Common myeloid progenitor, CD34-positive (primary cell): Measurements from ENCODE around the gene CYTH1.

Experiments
- CTCF ChIA-PET: fragments of 350-600 bp; sonication (Branson Sonifier 250); formaldehyde crosslinking; loops from one replicate; lab custom pipeline; 2021; ENCODE audit warnings: antibody characterized with exemption; lab: Charles Lee
- POLR2A ChIA-PET: fragments of 350-600 bp; sonication (Branson Sonifier 250); formaldehyde crosslinking; loops from one replicate; lab custom pipeline; 2021; ENCODE audit warnings: antibody characterized with exemption; lab: Charles Lee
- DNase-seq, 3 donors: peaks; one replicate each; pipeline versions ENCODE4 v3.0.0 to v3.0.0-alpha.2; 2013
- H3K27ac ChIP-seq, 2 experiments: 1 replicate in 1 of 2; 2 replicates in 1 of 2; pipeline ENCODE4 v1.7.0; 2013; ENCODE audit warnings: inconsistent platforms in 2 of 2, low read length in 2 of 2, mild to moderate bottlenecking in 2 of 2, low read depth in 1 of 2, moderate library complexity in 1 of 2; ENCODE audit not compliant: severe bottlenecking in 2 of 2, insufficient read depth in 1 of 2, poor library complexity in 1 of 2
- H3K27me3 ChIP-seq, 5 experiments: replicated peaks in 2 of 5; 1 replicate in 3 of 5; 2 replicates in 2 of 5; pipeline versions ENCODE4 v1.6.1 to v1.7.0; 2013; ENCODE audit warnings: low read length in 4 of 5, mild to moderate bottlenecking in 2 of 5, moderate library complexity in 2 of 5, inconsistent platforms in 1 of 5; ENCODE audit not compliant: insufficient read depth in 5 of 5, control insufficient read depth in 4 of 5
- H3K36me3 ChIP-seq, 4 experiments: 1 replicate in 2 of 4; 2 replicates in 2 of 4; pipeline versions ENCODE4 v1.6.1 to v1.7.0; 2013; ENCODE audit warnings: low read length in 3 of 4, control low read depth in 1 of 4, mild to moderate bottlenecking in 1 of 4; ENCODE audit not compliant: control insufficient read depth in 4 of 4, insufficient read depth in 4 of 4
- H3K4me1 ChIP-seq, 4 experiments: 1 replicate in 3 of 4; 2 replicates in 1 of 4; pipeline versions ENCODE4 v1.6.1 to v1.7.1; 2013; ENCODE audit warnings: low read length in 3 of 4, mild to moderate bottlenecking in 3 of 4, control low read depth in 1 of 4, inconsistent platforms in 1 of 4, moderate library complexity in 1 of 4; ENCODE audit not compliant: control insufficient read depth in 4 of 4, insufficient read depth in 4 of 4; ENCODE audit errors: control extremely low read depth in 1 of 4
- H3K4me3 ChIP-seq, 7 experiments: 1 replicate in 4 of 7; 2 replicates in 3 of 7; pipeline versions ENCODE4 v1.5.1 to v1.7.0; 2013; ENCODE audit warnings: mild to moderate bottlenecking in 7 of 7, low read length in 6 of 7, moderate library complexity in 6 of 7, inconsistent platforms in 2 of 7, low read depth in 2 of 7, control low read depth in 1 of 7; ENCODE audit not compliant: insufficient read depth in 4 of 7, control insufficient read depth in 1 of 7; ENCODE audit errors: extremely low read depth in 1 of 7
- H3K9me3 ChIP-seq, 5 experiments: 1 replicate in 4 of 5; 2 replicates in 1 of 5; pipeline versions ENCODE4 v1.6.1 to v1.7.1; 2013; ENCODE audit warnings: low read length in 4 of 5, mild to moderate bottlenecking in 2 of 5, inconsistent platforms in 1 of 5, low read depth in 1 of 5, moderate library complexity in 1 of 5; ENCODE audit not compliant: control insufficient read depth in 4 of 5, insufficient read depth in 2 of 5; ENCODE audit errors: control extremely low read depth in 1 of 5
- WGBS: methylation state at CpG from one replicate; pipeline ENCODE4 v1.1.5; 2013; ENCODE audit not compliant: insufficient coverage; 5-methylcytosine and 5-hydroxymethylcytosine counted together

CYTH1 gene

GRCh38 chr17:78696016-78696982 is 85.8 kb downstream of the CYTH1 start:
- Histone ChIP-seq H3K4me3 (no peak overlapping the region), H3K36me3 (peaks cover 15 to 87% (median 46%) of the 10 kb centered on the region in 4 experiments), H3K27ac (no peak overlapping the region), H3K9me3 (no peaks in the 10 kb centered on the region), H3K4me1 (peaks cover 0 to 4% (median 0%) of the 10 kb centered on the region in 4 experiments), H3K27me3 (no peaks in the 10 kb centered on the region)
- ChIA-PET CTCF (interaction anchor here (1.2 to 2.3 kb wide), 3 partner anchors 10 to 30 kb away, joined by 3 to 7 read pairs (median 4); no protein-coding TSS in a partner anchor), POLR2A (no interaction called here)
- DNase-seq, result no peak
- 84% methylated on average over 6 of the region's 10 CpGs for WGBS

GRCh38 chr17:78694805-78695531 is 87.1 kb downstream of the CYTH1 start:
- CTCF ChIA-PET, result interaction anchor here (2.3 kb wide), 1 partner anchor 13 kb away, joined by 7 read pairs; no protein-coding TSS in a partner anchor
- POLR2A ChIA-PET, result interaction anchor here (0.6 kb wide), 1 partner anchor 237 kb away, joined by 3 read pairs; no protein-coding TSS in a partner anchor

DNA sequence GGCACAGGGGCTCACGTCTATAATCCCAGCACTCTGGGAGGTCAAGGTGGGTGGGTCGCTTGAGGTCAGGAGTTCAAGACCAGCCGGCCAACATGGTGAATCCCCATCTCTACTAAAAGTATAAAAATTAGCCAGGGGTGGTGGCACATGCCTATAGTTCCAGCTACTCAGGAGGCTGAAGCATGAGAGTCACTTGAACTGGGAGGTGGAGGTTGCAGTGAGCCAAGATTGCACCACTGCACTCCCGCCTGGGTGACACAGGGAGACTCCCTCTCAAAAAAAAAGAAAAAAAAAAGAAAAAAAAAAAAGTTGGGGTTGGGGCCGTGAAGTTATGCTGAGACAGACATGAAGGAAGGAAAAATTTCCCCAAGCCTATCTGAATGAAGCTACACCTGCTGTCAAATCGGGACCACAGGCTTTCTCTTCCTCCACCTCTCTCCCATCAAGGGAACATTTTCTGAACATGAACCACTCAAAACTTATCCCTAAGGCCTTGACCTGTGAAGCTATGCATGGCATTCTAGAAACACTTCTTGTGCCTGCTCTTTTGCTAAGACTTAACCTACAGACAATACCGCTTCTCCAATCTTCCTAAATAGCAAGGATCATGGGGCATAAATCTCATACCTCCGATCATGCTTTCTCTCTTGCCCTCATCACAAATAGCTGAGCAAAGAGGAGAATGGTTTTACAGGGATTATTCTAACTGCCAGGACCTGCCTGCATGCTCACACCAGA is 88.6 kb downstream of the CYTH1 start:
- Histone ChIP-seq H3K27me3 (no peaks in the 10 kb centered on the region), H3K4me1 (peaks cover 0 to 4% (median 0%) of the 10 kb centered on the region in 4 experiments), H3K4me3 (no peak overlapping the region), H3K36me3 (peaks cover 31 to 84% (median 50%) of the 10 kb centered on the region in 4 experiments), H3K27ac (no peak overlapping the region), H3K9me3 (no peaks in the 10 kb centered on the region)
- CTCF ChIA-PET, result interaction anchor here (0.6 to 1.5 kb wide), 3 partner anchors 14 to 196 kb away, joined by 3 to 4 read pairs (median 4); no protein-coding TSS in a partner anchor
- DNase-seq, result no peak
- WGBS, result 92% methylated on average over 2 of the region's 8 CpGs
- POLR2A ChIA-PET, result no interaction called here

More at GRCh38 chr17:78694805-78695531, 87.1 kb downstream of the CYTH1 start:
- no peak overlapping the region for H3K4me3 ChIP-seq
- WGBS, result 88% methylated on average over 4 of the region's 16 CpGs
- H3K36me3 ChIP-seq, result peaks cover 22 to 85% (median 44%) of the 10 kb centered on the region in 4 experiments
- DNase-seq, result no peak
- H3K27ac ChIP-seq, result no peak overlapping the region
- H3K4me1 ChIP-seq, result peaks cover 0 to 4% (median 0%) of the 10 kb centered on the region in 4 experiments
- no peaks in the 10 kb centered on the region for H3K27me3 ChIP-seq
- H3K9me3 ChIP-seq, result no peaks in the 10 kb centered on the region

GRCh38 chr17:78692460-78693010 is 89.5 kb downstream of the CYTH1 start:
- no peak for DNase-seq
- no peak overlapping the region for H3K4me3 ChIP-seq
- H3K9me3 ChIP-seq, result no peaks in the 10 kb centered on the region
- ChIA-PET CTCF (interaction anchor here (1.4 to 1.5 kb wide), 2 partner anchors 13 to 195 kb away, joined by 4 read pairs; no protein-coding TSS in a partner anchor), POLR2A (no interaction called here)
- WGBS, result 99% methylated on average over 15 of the region's 15 CpGs
- no peaks in the 10 kb centered on the region for H3K27me3 ChIP-seq
- H3K27ac ChIP-seq, result no peak overlapping the region
- peaks cover 0 to 2% (median 0%) of the 10 kb centered on the region in 4 experiments for H3K4me1 ChIP-seq
- peaks cover 37 to 84% (median 53%) of the 10 kb centered on the region in 4 experiments for H3K36me3 ChIP-seq

DNA sequence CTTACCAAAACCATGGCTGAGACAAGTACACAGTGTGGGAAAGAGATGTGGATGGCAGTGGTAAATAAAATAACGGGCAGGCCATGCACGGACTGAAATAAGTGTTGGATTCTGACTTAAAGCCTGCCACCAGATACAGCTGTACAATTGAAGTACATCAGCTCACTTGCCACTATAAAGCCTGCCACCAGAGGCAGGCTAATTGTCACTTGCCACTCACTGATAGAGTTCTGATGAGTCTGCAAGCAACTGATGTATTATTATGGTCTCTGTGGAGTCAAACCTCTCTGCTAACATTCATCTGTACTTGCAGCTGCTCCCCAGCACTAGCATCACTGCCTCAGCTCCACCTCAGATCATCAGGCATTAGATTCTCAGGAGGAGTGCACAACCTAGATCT is 93.0 kb downstream of the CYTH1 start:
- H3K36me3 ChIP-seq, result peaks cover 41 to 75% (median 50%) of the 10 kb centered on the region in 4 experiments
- WGBS, result 100% methylated on average over 2 of the region's 2 CpGs
- ChIA-PET CTCF (interaction anchor here (0.6 to 1.4 kb wide), 5 partner anchors 15 to 192 kb away, joined by 3 to 5 read pairs (median 4); no protein-coding TSS in a partner anchor), POLR2A (no interaction called here)
- DNase-seq, result no peak
- no peaks in the 10 kb centered on the region for H3K9me3 ChIP-seq
- no peak overlapping the region for H3K27ac ChIP-seq
- H3K27me3 ChIP-seq, result no peaks in the 10 kb centered on the region
- H3K4me3 ChIP-seq, result no peak overlapping the region
- H3K4me1 ChIP-seq, result peaks cover 0 to 2% (median 0%) of the 10 kb centered on the region in 4 experiments

DNA sequence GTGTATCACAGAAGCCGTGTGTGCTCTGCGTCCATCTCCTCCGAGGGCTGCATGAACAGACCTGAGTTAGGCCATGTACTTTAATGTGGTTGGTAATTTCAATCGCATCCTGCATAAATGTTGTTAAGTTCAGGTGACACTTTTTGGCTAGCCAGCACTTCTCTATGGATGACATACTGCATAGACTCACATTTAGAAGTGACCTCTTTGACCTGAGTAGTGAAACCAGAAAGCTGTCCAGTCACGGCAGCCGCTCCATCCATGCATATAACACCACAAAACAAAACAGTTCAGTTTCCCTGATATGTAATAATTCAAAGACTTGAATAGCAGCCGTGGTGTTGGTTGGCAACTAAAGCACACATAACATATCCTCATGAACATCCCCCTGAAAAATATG is 94.1 kb downstream of the CYTH1 start:
- Histone ChIP-seq H3K4me3 (no peak overlapping the region), H3K27me3 (no peaks in the 10 kb centered on the region), H3K36me3 (peaks cover 43 to 71% (median 48%) of the 10 kb centered on the region in 4 experiments), H3K9me3 (no peaks in the 10 kb centered on the region), H3K4me1 (peaks cover 0 to 2% (median 0%) of the 10 kb centered on the region in 4 experiments), H3K27ac (no peak overlapping the region)
- ChIA-PET CTCF (interaction anchor here (1.0 to 1.3 kb wide), 2 partner anchors 21 to 191 kb away, joined by 4 to 5 read pairs; no protein-coding TSS in a partner anchor), POLR2A (no interaction called here)
- no peak for DNase-seq
- WGBS, result 100% methylated on average over 3 of the region's 7 CpGs
